Measurements from ENCODE around the gene SPRN. TPM values are rescaled to one million over a fixed set of nuclear protein-coding genes. Genes with fewer than 3 reads are reported as not detected.
"Not testable (repeated sequence)": the region's sequence is repeated elsewhere in the genome, so short reads cannot be mapped to it uniquely, and the experiment has no call there.

The SPRN gene
- total RNA-seq, result under 1 TPM in 1 of 2 donors, not detected in 1; 0.52 TPM
- 1 to 10 TPM; 2.8 to 6.4 (median 3.6) TPM for polyA plus RNA-seq (ENCODE audit: insufficient read length in 6 of 6)
- long read RNA-seq, donor 1, result 0 reads
- long read RNA-seq, donor 2, partial matches to known transcripts, result 0 of 1 reads
- long read RNA-seq, donor 2, other reads (novel, unspliced or antisense), result 0 of 1 reads
- long read RNA-seq, donor 3, result 0 reads
- long read RNA-seq, donor 4, result 0 reads
- long read RNA-seq, donor 5, result 0 reads
- long read RNA-seq, donor 6, result 0 reads
- long read RNA-seq, donor 7, result 0 reads
- long read RNA-seq, donor 8, result 0 reads
- long read RNA-seq, donor 9, result 0 reads
- long read RNA-seq, donor 10, result 0 reads
- long read RNA-seq, donor 11, transcript SPRN-201 (2 exons, 3,128 nt), result major isoform, 5 of 5 reads
- long read RNA-seq, donor 11, partial matches to known transcripts, result 0 of 5 reads
- long read RNA-seq, donor 11, other reads (novel, unspliced or antisense), result 0 of 5 reads
- long read RNA-seq, donor 12, result 0 reads

- H3K27me3 ChIP-seq, result peaks cover 0 to 35% of the 10 kb centered on the region in 2 donors
- H3K27ac ChIP-seq; H3K9me3 ChIP-seq; H3K4me1 ChIP-seq; H3K4me3 ChIP-seq; intact Hi-C loops (cut with DNase I); ATAC-seq; DNase-seq: not testable (repeated sequence)
- peaks cover 0 to 17% of the 10 kb centered on the region in 2 donors for H3K36me3 ChIP-seq
Measured at GRCh38 chr10:133424601-133425000, at the start of gene SPRN. TSS of gene SPRN (minus strand) at chr10:133424625. CDS start at chr10:133423681, 944 bp downstream.

GRCh38 chr10:133474027-133474426 is 49.6 kb upstream of the SPRN start:
- Histone ChIP-seq H3K9me3 (no peaks in the 10 kb centered on the region), H3K4me3 (no peak overlapping the region), H3K27me3 (no peaks in the 10 kb centered on the region), H3K36me3 (no peaks in the 10 kb centered on the region), H3K27ac (no peak overlapping the region), H3K4me1 (no peaks in the 10 kb centered on the region)
- no peak for ATAC-seq
- intact Hi-C loops (cut with DNase I), result no loop called here
- TF ChIP-seq CTCF (IDR thresholded peaks at IDR 0.05), result no peak
- peak in 1 of 4 donors; percentile 28 for DNase-seq

- no peaks in the 10 kb centered on the region for H3K9me3 ChIP-seq
- ATAC-seq, result no peak
- intact Hi-C loops (cut with DNase I), result no loop called here
- no peak for TF ChIP-seq CTCF (IDR thresholded peaks at IDR 0.05)
- no peak overlapping the region for H3K4me3 ChIP-seq
- peak in 1 of 4 donors; percentile 20 for DNase-seq
- H3K27me3 ChIP-seq, result no peaks in the 10 kb centered on the region
- no peaks in the 10 kb centered on the region for H3K36me3 ChIP-seq
- H3K27ac ChIP-seq, result no peak overlapping the region
- H3K4me1 ChIP-seq, result no peaks in the 10 kb centered on the region
Measured at GRCh38 chr10:133473270-133473669, 48.8 kb upstream of the SPRN start.

- Histone ChIP-seq H3K4me1 (no peaks in the 10 kb centered on the region), H3K4me3 (no peak overlapping the region), H3K27me3 (no peaks in the 10 kb centered on the region), H3K36me3 (peaks cover 0 to 2% of the 10 kb centered on the region in 2 donors), H3K9me3 (no peaks in the 10 kb centered on the region), H3K27ac (no peak overlapping the region)
- intact Hi-C loops (cut with DNase I), result no loop called here
- DNase-seq (peak in 1 of 4 donors; percentile 37), ATAC-seq (no peak)
- TF ChIP-seq CTCF (IDR thresholded peaks at IDR 0.05), result no peak
Measured at GRCh38 chr10:133471300-133472109, 47.1 kb upstream of the SPRN start.

- DNase-seq; H3K4me3 ChIP-seq; ATAC-seq; H3K36me3 ChIP-seq; H3K9me3 ChIP-seq; H3K27ac ChIP-seq; H3K4me1 ChIP-seq; intact Hi-C loops (cut with DNase I): not testable (repeated sequence)
- peaks cover 0 to 11% of the 10 kb centered on the region in 2 donors for H3K27me3 ChIP-seq
Measured at GRCh38 chr10:133469205-133469604, 44.8 kb upstream of the SPRN start.

Data from left lung (tissue), 14 donors.